ENCODE data around the gene DCP1B. TPM values are rescaled to one million over a fixed set of nuclear protein-coding genes. Genes with fewer than 3 reads are reported as not detected.

DCP1B gene
- total RNA-seq, 2 donors from 2014 or later: 17.6 to 19.9 TPM

DNA sequence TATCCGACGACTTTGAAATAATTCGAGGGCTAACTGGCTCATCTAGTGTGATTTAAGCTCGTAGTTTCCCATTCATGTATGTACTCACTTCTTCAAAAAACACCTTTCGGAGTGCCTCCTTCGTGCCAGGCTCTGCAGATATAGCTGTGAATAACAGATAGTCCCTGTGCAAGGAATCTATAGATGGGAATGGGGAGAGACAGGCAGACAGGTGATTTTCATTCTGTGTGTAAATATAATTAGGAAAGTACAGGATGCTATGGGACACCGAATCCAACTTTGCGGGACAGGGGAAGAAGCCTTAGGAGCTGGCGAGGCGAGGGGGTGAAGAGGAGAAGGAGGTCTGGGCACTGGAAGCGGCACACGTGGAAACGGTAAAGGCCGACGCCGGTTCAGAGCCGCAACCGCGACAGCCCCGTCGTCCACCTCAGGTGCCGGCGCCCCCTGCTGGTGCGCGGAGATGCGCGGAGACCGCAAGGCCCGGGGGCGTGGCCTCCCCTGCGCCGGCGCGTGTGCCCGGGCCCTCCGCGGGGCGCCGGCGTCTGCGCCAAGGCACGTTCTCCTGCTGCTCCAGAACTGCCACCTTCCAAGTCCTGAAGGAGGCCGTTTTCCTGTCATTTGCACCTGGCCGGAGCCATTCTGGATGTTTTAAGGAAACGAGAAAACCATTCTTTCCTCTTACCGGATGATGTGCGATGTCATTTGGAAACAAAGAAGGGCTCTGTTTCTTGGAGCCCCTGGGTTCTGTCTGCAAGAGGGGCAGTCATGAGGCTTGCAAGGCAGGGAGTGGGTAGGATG is 30.6 kb upstream of the DCP1B start:
- DNase-seq (peak; percentile 91 to 94), ATAC-seq (replicated peaks in 1 of 2) (peak; percentile 99)
- H3K4me1 Mint-ChIP-seq (ENCODE audit: low read depth): peaks cover 17% of the 10 kb centered on the region
- peak overlapping the region; percentile 69 to 79 for H3K4me3 Mint-ChIP-seq
- peaks cover 51% of the 10 kb centered on the region for H3K27me3 Mint-ChIP-seq (ENCODE audit: low read depth)
- no peak overlapping the region for H3K27ac Mint-ChIP-seq
- H3K9me3 Mint-ChIP-seq: no peaks in the 10 kb centered on the region
- no peaks in the 10 kb centered on the region for H3K36me3 Mint-ChIP-seq (ENCODE audit: insufficient read depth in 2 of 2)

GRCh38 chr12:2032506-2032905 is 28.2 kb upstream of the DCP1B start:
- Mint-ChIP-seq H3K27me3 (ENCODE audit: low read depth) (peaks cover 50% of the 10 kb centered on the region), H3K36me3 (ENCODE audit: insufficient read depth in 2 of 2) (no peaks in the 10 kb centered on the region), H3K4me3 (no peak overlapping the region), H3K4me1 (ENCODE audit: low read depth) (peaks cover 17% of the 10 kb centered on the region), H3K9me3 (no peaks in the 10 kb centered on the region), H3K27ac (no peak overlapping the region)
- DNase-seq: no peak
- ATAC-seq (replicated peaks in 1 of 2): no peak

- Mint-ChIP-seq H3K9me3 (no peaks in the 10 kb centered on the region), H3K27ac (no peak overlapping the region), H3K4me3 (no peak overlapping the region), H3K36me3 (ENCODE audit: insufficient read depth in 2 of 2) (no peaks in the 10 kb centered on the region), H3K27me3 (ENCODE audit: low read depth) (peaks cover 29% of the 10 kb centered on the region), H3K4me1 (ENCODE audit: low read depth) (peaks cover 5% of the 10 kb centered on the region)
- ATAC-seq (replicated peaks in 1 of 2) (no peak), DNase-seq (no peak)
These were observed 25.6 kb upstream of the DCP1B start for GRCh38 chr12:2029851-2030250.

GRCh38 chr12:2027351-2027750 is 23.1 kb upstream of the DCP1B start:
- H3K27ac Mint-ChIP-seq: no peak overlapping the region
- H3K9me3 Mint-ChIP-seq: no peaks in the 10 kb centered on the region
- no peak overlapping the region for H3K4me3 Mint-ChIP-seq
- H3K4me1 Mint-ChIP-seq (ENCODE audit: low read depth): no peaks in the 10 kb centered on the region
- no peak for ATAC-seq (replicated peaks in 1 of 2)
- no peaks in the 10 kb centered on the region for H3K36me3 Mint-ChIP-seq (ENCODE audit: insufficient read depth in 2 of 2)
- no peak for DNase-seq
- H3K27me3 Mint-ChIP-seq (ENCODE audit: low read depth): peaks cover 24% of the 10 kb centered on the region

- no peaks in the 10 kb centered on the region for H3K4me1 Mint-ChIP-seq (ENCODE audit: low read depth)
- DNase-seq (no peak), ATAC-seq (replicated peaks in 1 of 2) (no peak)
- H3K27me3 Mint-ChIP-seq (ENCODE audit: low read depth): peaks cover 27% of the 10 kb centered on the region
- no peak overlapping the region for H3K27ac Mint-ChIP-seq
- H3K9me3 Mint-ChIP-seq: no peaks in the 10 kb centered on the region
- H3K36me3 Mint-ChIP-seq (ENCODE audit: insufficient read depth in 2 of 2): no peaks in the 10 kb centered on the region
- H3K4me3 Mint-ChIP-seq: no peak overlapping the region
These were observed 19.1 kb upstream of the DCP1B start for GRCh38 chr12:2023365-2023764.

DNA sequence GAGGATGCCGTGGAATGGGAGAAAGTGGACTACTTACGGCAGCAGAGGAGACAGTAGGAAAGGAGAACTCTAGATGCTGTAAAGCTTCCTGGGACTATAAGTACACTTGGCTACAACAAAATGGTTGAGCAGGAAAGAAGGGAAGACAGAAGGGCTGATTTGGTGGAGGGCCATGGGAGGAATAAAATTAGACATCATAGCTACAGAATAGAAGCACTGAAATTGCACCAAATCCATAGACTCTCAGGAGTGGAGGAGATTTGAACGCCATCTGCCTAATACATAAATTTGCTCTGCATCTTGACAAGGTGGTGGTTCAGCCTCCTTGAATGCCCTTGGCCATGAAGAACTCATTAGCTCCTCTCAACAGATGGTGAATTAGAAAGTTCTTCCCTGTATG is 16.3 kb upstream of the DCP1B start:
- H3K4me1 Mint-ChIP-seq (ENCODE audit: low read depth): peaks cover 13% of the 10 kb centered on the region
- DNase-seq: no peak
- no peaks in the 10 kb centered on the region for H3K36me3 Mint-ChIP-seq (ENCODE audit: insufficient read depth in 2 of 2)
- ATAC-seq (replicated peaks in 1 of 2): no peak
- no peak overlapping the region for H3K4me3 Mint-ChIP-seq
- H3K27ac Mint-ChIP-seq: no peak overlapping the region
- H3K27me3 Mint-ChIP-seq (ENCODE audit: low read depth): peaks cover 42% of the 10 kb centered on the region
- H3K9me3 Mint-ChIP-seq: no peaks in the 10 kb centered on the region

- Mint-ChIP-seq H3K36me3 (ENCODE audit: insufficient read depth in 2 of 2) (no peaks in the 10 kb centered on the region), H3K4me3 (no peak overlapping the region), H3K4me1 (ENCODE audit: low read depth) (peaks cover 13% of the 10 kb centered on the region), H3K27me3 (ENCODE audit: low read depth) (peaks cover 38% of the 10 kb centered on the region), H3K27ac (no peak overlapping the region), H3K9me3 (no peaks in the 10 kb centered on the region)
- ATAC-seq (replicated peaks in 1 of 2): no peak
- no peak for DNase-seq
These were observed 14.9 kb upstream of the DCP1B start for GRCh38 chr12:2019126-2019525.

DNA sequence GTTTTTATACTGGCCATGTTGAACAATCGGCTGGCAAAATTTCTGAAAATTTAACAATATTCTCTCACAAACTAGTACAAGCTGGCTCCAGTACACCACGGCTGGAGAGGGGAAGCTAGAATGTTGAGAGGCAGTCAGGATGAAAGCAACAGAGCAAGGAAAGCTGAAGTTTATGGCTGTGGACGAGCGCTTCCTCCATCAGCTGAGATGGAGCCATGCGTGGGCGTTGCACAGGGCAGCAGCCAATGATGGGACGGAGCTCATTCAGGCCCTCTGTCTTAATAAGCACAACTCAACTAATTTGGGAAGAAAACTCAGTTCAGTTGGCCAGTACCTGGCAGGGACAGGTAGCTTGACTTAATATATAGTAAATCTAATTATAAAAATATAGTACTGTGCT is 14.1 kb upstream of the DCP1B start:
- ATAC-seq (replicated peaks in 1 of 2): no peak
- no peaks in the 10 kb centered on the region for H3K36me3 Mint-ChIP-seq (ENCODE audit: insufficient read depth in 2 of 2)
- H3K4me3 Mint-ChIP-seq: no peak overlapping the region
- H3K27ac Mint-ChIP-seq: no peak overlapping the region
- no peaks in the 10 kb centered on the region for H3K9me3 Mint-ChIP-seq
- DNase-seq: no peak
- H3K27me3 Mint-ChIP-seq (ENCODE audit: low read depth): peaks cover 36% of the 10 kb centered on the region
- peaks cover 13% of the 10 kb centered on the region for H3K4me1 Mint-ChIP-seq (ENCODE audit: low read depth)

GRCh38 chr12:2017546-2018337 is 13.5 kb upstream of the DCP1B start:
- DNase-seq (no peak), ATAC-seq (replicated peaks in 1 of 2) (peak in 1 of 2 donors; percentile 60)
- H3K36me3 Mint-ChIP-seq (ENCODE audit: insufficient read depth in 2 of 2): no peaks in the 10 kb centered on the region
- H3K27me3 Mint-ChIP-seq (ENCODE audit: low read depth): peaks cover 36% of the 10 kb centered on the region
- peak overlapping the region in 1 of 2 donors; percentile 82 for H3K4me3 Mint-ChIP-seq
- H3K9me3 Mint-ChIP-seq: no peaks in the 10 kb centered on the region
- peak overlapping the region; percentile 81 for H3K27ac Mint-ChIP-seq
- peaks cover 13% of the 10 kb centered on the region for H3K4me1 Mint-ChIP-seq (ENCODE audit: low read depth)

DNA sequence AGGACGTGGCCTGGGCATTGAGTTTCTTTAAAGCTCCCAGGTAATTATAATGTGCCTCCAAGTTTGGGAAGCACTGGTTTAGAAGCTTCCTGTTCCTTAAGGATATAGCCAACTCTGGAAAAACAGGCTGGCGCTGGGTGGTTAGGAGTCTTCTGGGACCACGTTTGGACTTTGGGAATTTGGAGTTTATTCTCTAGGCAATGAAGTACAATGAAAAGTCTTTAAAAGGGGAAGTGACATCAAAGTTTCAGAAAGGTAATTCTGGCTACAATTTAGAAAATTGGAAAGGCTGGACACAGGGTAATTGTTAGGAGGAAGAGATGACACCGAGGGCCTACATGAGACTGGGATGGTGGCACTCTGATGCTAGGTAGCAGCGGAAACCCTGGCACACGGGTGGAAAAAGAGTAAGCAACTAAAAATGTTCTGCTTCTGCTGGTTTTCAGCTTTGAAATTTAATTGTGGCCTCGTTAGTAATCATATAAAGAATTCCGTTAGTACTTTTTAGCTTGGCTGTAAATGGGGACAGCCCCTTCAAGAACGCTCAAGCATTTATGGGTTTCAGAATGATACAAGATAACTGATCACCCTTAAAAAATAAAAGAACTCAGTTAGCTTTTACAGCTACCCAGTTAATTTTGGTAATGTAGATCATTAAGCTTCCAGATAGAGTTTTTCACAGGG is 12.7 kb upstream of the DCP1B start:
- Mint-ChIP-seq H3K4me3 (peak overlapping the region in 1 of 2 donors; percentile 82), H3K4me1 (ENCODE audit: low read depth) (peaks cover 13% of the 10 kb centered on the region), H3K9me3 (no peaks in the 10 kb centered on the region), H3K27ac (peak overlapping the region; percentile 81), H3K27me3 (ENCODE audit: low read depth) (peaks cover 36% of the 10 kb centered on the region), H3K36me3 (ENCODE audit: insufficient read depth in 2 of 2) (no peaks in the 10 kb centered on the region)
- ATAC-seq (replicated peaks in 1 of 2) (peak in 1 of 2 donors; percentile 65), DNase-seq (no peak)

GRCh38 chr12:2014231-2014630 is 10.0 kb upstream of the DCP1B start:
- Mint-ChIP-seq H3K9me3 (no peaks in the 10 kb centered on the region), H3K27me3 (ENCODE audit: low read depth) (peaks cover 20% of the 10 kb centered on the region), H3K4me3 (no peak overlapping the region), H3K27ac (no peak overlapping the region), H3K36me3 (ENCODE audit: insufficient read depth in 2 of 2) (no peaks in the 10 kb centered on the region), H3K4me1 (ENCODE audit: low read depth) (peaks cover 13% of the 10 kb centered on the region)
- no peak for ATAC-seq (replicated peaks in 1 of 2)
- DNase-seq: no peak

DNA sequence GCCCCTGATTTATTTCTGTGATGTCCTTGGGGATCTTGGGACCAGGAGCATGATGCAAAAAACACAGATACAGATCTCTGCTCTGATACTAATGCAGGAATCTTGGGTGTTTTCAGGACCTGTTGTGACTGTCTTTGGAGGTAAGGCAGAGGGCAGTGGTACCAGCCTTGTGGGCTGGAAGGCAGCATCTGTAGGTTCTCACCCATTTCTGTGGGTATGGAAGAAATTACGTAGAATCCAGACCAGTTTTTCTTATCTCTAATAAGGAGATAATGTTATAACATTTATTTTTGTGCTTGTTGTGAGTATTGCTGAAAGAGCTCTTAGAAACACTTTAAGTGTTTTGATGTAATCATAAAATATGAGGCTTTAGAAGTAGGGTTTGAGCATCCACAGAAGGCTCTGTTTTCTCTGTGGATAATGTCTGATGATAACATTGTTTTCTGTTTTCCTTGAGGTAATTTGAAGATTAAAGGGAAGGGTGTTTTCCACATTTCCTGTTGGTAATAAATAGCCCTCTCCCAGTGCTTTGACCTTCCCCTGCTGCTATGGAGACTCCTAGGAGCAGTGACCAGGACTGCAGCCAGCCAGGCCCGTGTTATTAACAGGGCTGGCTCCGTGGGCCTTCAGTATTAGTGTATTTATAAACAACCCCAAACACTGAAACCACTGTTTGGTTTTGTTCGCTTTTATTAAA is 9.4 kb upstream of the DCP1B start:
- H3K27ac Mint-ChIP-seq: no peak overlapping the region
- H3K4me3 Mint-ChIP-seq: no peak overlapping the region
- peaks cover 13% of the 10 kb centered on the region for H3K4me1 Mint-ChIP-seq (ENCODE audit: low read depth)
- H3K9me3 Mint-ChIP-seq: no peaks in the 10 kb centered on the region
- H3K27me3 Mint-ChIP-seq (ENCODE audit: low read depth): peaks cover 17% of the 10 kb centered on the region
- H3K36me3 Mint-ChIP-seq (ENCODE audit: insufficient read depth in 2 of 2): no peaks in the 10 kb centered on the region
- DNase-seq (no peak), ATAC-seq (replicated peaks in 1 of 2) (no peak)

GRCh38 chr12:2013086-2013485 is 8.8 kb upstream of the DCP1B start:
- H3K9me3 Mint-ChIP-seq: no peaks in the 10 kb centered on the region
- H3K36me3 Mint-ChIP-seq (ENCODE audit: insufficient read depth in 2 of 2): no peaks in the 10 kb centered on the region
- peaks cover 13% of the 10 kb centered on the region for H3K4me1 Mint-ChIP-seq (ENCODE audit: low read depth)
- DNase-seq (no peak), ATAC-seq (replicated peaks in 1 of 2) (no peak)
- no peak overlapping the region for H3K4me3 Mint-ChIP-seq
- H3K27me3 Mint-ChIP-seq (ENCODE audit: low read depth): peaks cover 13% of the 10 kb centered on the region
- no peak overlapping the region for H3K27ac Mint-ChIP-seq

All from activated T-cell treated with anti-CD3 and anti-CD28 coated beads, Interleukin-2, amount 50 U/mL, for 72 hours (primary cell).